ENCODE measurements around the gene PIGU. TPM values are rescaled to one million over a fixed set of nuclear protein-coding genes. Genes with fewer than 3 reads are reported as not detected.

The PIGU gene
- total and polyA plus RNA-seq, 9 of the 15 experiments (the other 6 are each of a cell fraction or from before 2014, with no cell fraction given): 6.5 to 100 (median 28.1) TPM

GRCh38 chr20:34704177-34705007 is 27.5 kb upstream of the PIGU start, which contains the start of gene TP53INP2 (continued):
- TF ChIP-seq CBX1 (IDR thresholded peaks at IDR 0.05; ENCODE audit: low read depth): peak; percentile 27; the same call in 1 of the 2 replicates
- peak; percentile 88 for TF ChIP-seq SAP30 (IDR thresholded peaks at IDR 0.05; ENCODE audit: borderline replicate concordance, insufficient read depth, low read depth, low read length, poor library complexity, severe bottlenecking)
- 0 out of 2 replicates have a peak, but pooled peaks have one; percentile 24 for TF ChIP-seq ATF2 (CRISPR knock-in tag; IDR thresholded peaks at IDR 0.05)
- TF ChIP-seq CSDE1 (IDR thresholded peaks at IDR 0.05): peak in 1 of 2 experiments; percentile 52; a peak in 1 of 4 replicates
- TF ChIP-seq SAFB2 (IDR thresholded peaks at IDR 0.05; ENCODE audit: borderline replicate concordance, low read depth, low read length, severe bottlenecking): no peak
- TF ChIP-seq GABPA (tag; conservative IDR thresholded peaks at IDR 0.05; ENCODE audit: low read depth): peak; percentile 43; the same call in 1 of the 2 replicates
- peak; percentile 39; the same call in 1 of the 2 replicates for TF ChIP-seq ZBTB7A (IDR thresholded peaks at IDR 0.05; ENCODE audit: borderline replicate concordance, control insufficient read depth, low read depth, low read length)
- TF ChIP-seq ZNF143 (CRISPR knock-in tag; IDR thresholded peaks at IDR 0.05): no peak
- no peak for TF ChIP-seq GATAD2A (IDR thresholded peaks at IDR 0.05)
- no peak for TF ChIP-seq CEBPB (tag; IDR thresholded peaks at IDR 0.05)
- TF ChIP-seq POLR2G (IDR thresholded peaks at IDR 0.05; ENCODE audit: low read depth, low read length): peak; percentile 82
- no peak for TF ChIP-seq MAFK (IDR thresholded peaks at IDR 0.05; ENCODE audit: low read length)
- TF ChIP-seq ZNF699 (CRISPR knock-in tag; IDR thresholded peaks at IDR 0.05; ENCODE audit: insufficient replicate concordance): no peak
- no peak for TF ChIP-seq ZBTB43 (CRISPR knock-in tag; IDR thresholded peaks at IDR 0.05)
- no peak for TF ChIP-seq PRMT5 (CRISPR knock-in tag; IDR thresholded peaks at IDR 0.05)
- TF ChIP-seq NELFE (IDR thresholded peaks at IDR 0.05; ENCODE audit: insufficient read depth, insufficient read length): no peak
- peak; percentile 32 for TF ChIP-seq KDM5B (IDR thresholded peaks at IDR 0.05; ENCODE audit: insufficient replicate concordance, low read depth, low read length)
- no peak for TF ChIP-seq ZNF263 (CRISPR knock-in tag; IDR thresholded peaks at IDR 0.05; ENCODE audit: borderline replicate concordance)
- TF ChIP-seq CREB3L1 (IDR thresholded peaks at IDR 0.05; ENCODE audit: borderline replicate concordance, low read depth): peak; percentile 42; the same call in 1 of the 2 replicates
- no peak for TF ChIP-seq ZNF740 (CRISPR knock-in tag; IDR thresholded peaks at IDR 0.05)
- TF ChIP-seq ZNF740 (tag; IDR thresholded peaks at IDR 0.05): 0 out of 4 replicates have a peak, but pooled peaks of 1 of the 2 experiments have one; percentile 60
- TF ChIP-seq PCBP2 (IDR thresholded peaks at IDR 0.05; ENCODE audit: low read depth, low read length, poor library complexity, severe bottlenecking): peak; percentile 50

Measured in K562 (cell line).